Esophagus squamous epithelium (tissue), 4 donors: ENCODE results near the gene VSIG2.

Experiments
- CTCF ChIP-seq, 6 experiments: fragments of 450-650 bp in 4 of 6; fragments of 200-600 bp in 2 of 6; sonication (generic) in 2 of 6; IDR thresholded peaks; one replicate each; pipeline ENCODE4 v1.5.1; 2016 to 2019; ENCODE audit warnings: antibody characterized with exemption in 6 of 6, mild to moderate bottlenecking in 4 of 6, moderate library complexity in 4 of 6
- POLR2A ChIP-seq, 4 donors: fragments of 450-650 bp; IDR thresholded peaks; one replicate each; pipeline ENCODE4 v1.6.1; 2017; ENCODE audit warnings: antibody characterized with exemption in 4 of 4, mild to moderate bottlenecking in 4 of 4, moderate library complexity in 3 of 4

GRCh38 chr11:124747406-124748099 lies 4.5 kb downstream of the VSIG2 start:
- no peak for TF ChIP-seq POLR2A (IDR thresholded peaks at IDR 0.05)
- no peak for TF ChIP-seq CTCF (IDR thresholded peaks at IDR 0.05)
